Activated naive CD4-positive, alpha-beta T cell treated with anti-CD3 and anti-CD28 coated beads, Interleukin-2, amount 50 U/mL, for 72 hours (primary cell): Measurements from ENCODE around the gene EIF5AL1. TPM values are rescaled to one million over a fixed set of nuclear protein-coding genes. Genes with fewer than 3 reads are reported as not detected.
A peak's percentile ranks its signal among the peaks of the same experiment; 100 is the strongest.
"Not testable (repeated sequence)": the region's sequence is repeated elsewhere in the genome, so short reads cannot be mapped to it uniquely, and the experiment has no call there.

ENCODE experiments used
- ATAC-seq, 2 donors: fragments of 150-1000 bp; cut with Tn5 transposase; 2 replicates each; pipeline ENCODE4 v1.10.0; 2021; ENCODE audit warnings: mild to moderate bottlenecking in 2 of 2, moderate library complexity in 2 of 2
- DNase-seq, 2 donors: peaks; one replicate each; pipeline ENCODE4 v3.0.0; 2021 to 2022; ENCODE audit warnings: low spot score in 2 of 2
- H3K27ac Mint-ChIP-seq, 2 donors: one replicate each; pipeline ENCODE4 v1.8.0; 2022; ENCODE audit warnings: mild to moderate bottlenecking in 2 of 2, mixed read lengths in 2 of 2
- H3K36me3 Mint-ChIP-seq, 2 donors: one replicate each; pipeline ENCODE4 v1.8.0; 2022; ENCODE audit warnings: mixed read lengths in 2 of 2
- H3K9me3 Mint-ChIP-seq, 2 donors: one replicate each; pipeline ENCODE4 v1.8.0; 2022; ENCODE audit warnings: mixed read lengths in 2 of 2
- total RNA-seq, 2 donors: library from RNA; stranded (reverse); gene quantifications; one replicate each; pipeline ENCODE4 v1.2.3, GENCODE V29; 2022

Gene EIF5AL1
- total RNA-seq, 2 donors from 2014 or later = 0.07 to 0.16 TPM

- ATAC-seq (no peak), DNase-seq (no peak)
- Mint-ChIP-seq H3K9me3 (no peaks in the 10 kb centered on the region), H3K27ac (peak overlapping the region in 1 of 2 donors; percentile 34), H3K36me3 (no peaks in the 10 kb centered on the region)
Measured at GRCh38 chr10:79502561-79503309, 9.6 kb upstream of the EIF5AL1 start.

- H3K9me3 Mint-ChIP-seq, H3K27ac Mint-ChIP-seq, ATAC-seq, H3K36me3 Mint-ChIP-seq, DNase-seq: not testable (repeated sequence)
Measured at GRCh38 chr10:79503787-79504186, 8.5 kb upstream of the EIF5AL1 start.

- ATAC-seq, H3K9me3 Mint-ChIP-seq, DNase-seq, H3K36me3 Mint-ChIP-seq, H3K27ac Mint-ChIP-seq: not testable (repeated sequence)
Measured at GRCh38 chr10:79504483-79504882, 7.8 kb upstream of the EIF5AL1 start.

GRCh38 chr10:79505328-79505727 lies 7.0 kb upstream of the EIF5AL1 start:
- H3K36me3 Mint-ChIP-seq, H3K9me3 Mint-ChIP-seq, ATAC-seq, H3K27ac Mint-ChIP-seq, DNase-seq: not testable (repeated sequence)

GRCh38 chr10:79505829-79506228 lies 6.5 kb upstream of the EIF5AL1 start:
- no peaks in the 10 kb centered on the region for H3K36me3 Mint-ChIP-seq
- no peaks in the 10 kb centered on the region for H3K9me3 Mint-ChIP-seq
- no peak overlapping the region for H3K27ac Mint-ChIP-seq
- ATAC-seq (peak in 1 of 2 donors; percentile 68), DNase-seq (no peak)

GRCh38 chr10:79507440-79508167 lies 4.7 kb upstream of the EIF5AL1 start:
- Mint-ChIP-seq H3K9me3 (no peaks in the 10 kb centered on the region), H3K27ac (no peak overlapping the region), H3K36me3 (no peaks in the 10 kb centered on the region)
- ATAC-seq = no peak
- no peak for DNase-seq

GRCh38 chr10:79508245-79508644 lies 4.1 kb upstream of the EIF5AL1 start:
- H3K27ac Mint-ChIP-seq, H3K9me3 Mint-ChIP-seq, DNase-seq, H3K36me3 Mint-ChIP-seq, ATAC-seq: not testable (repeated sequence)

GRCh38 chr10:79509306-79509933 lies 2.9 kb upstream of the EIF5AL1 start:
- not testable (repeated sequence) for DNase-seq, H3K27ac Mint-ChIP-seq, H3K36me3 Mint-ChIP-seq, H3K9me3 Mint-ChIP-seq
- peak; percentile 49 to 73 for ATAC-seq

GRCh38 chr10:79509934-79510508 lies 2.3 kb upstream of the EIF5AL1 start:
- H3K36me3 Mint-ChIP-seq, DNase-seq, H3K9me3 Mint-ChIP-seq, ATAC-seq, H3K27ac Mint-ChIP-seq: not testable (repeated sequence)

GRCh38 chr10:79516532-79517205 lies 4.3 kb downstream of the EIF5AL1 start:
- DNase-seq, ATAC-seq, H3K9me3 Mint-ChIP-seq, H3K27ac Mint-ChIP-seq, H3K36me3 Mint-ChIP-seq: not testable (repeated sequence)

- not testable (repeated sequence) for ATAC-seq, DNase-seq, H3K27ac Mint-ChIP-seq, H3K9me3 Mint-ChIP-seq, H3K36me3 Mint-ChIP-seq
Measured at GRCh38 chr10:79517567-79517966, 5.2 kb downstream of the EIF5AL1 start.

- not testable (repeated sequence) for H3K27ac Mint-ChIP-seq, H3K9me3 Mint-ChIP-seq, H3K36me3 Mint-ChIP-seq, ATAC-seq, DNase-seq
Measured at GRCh38 chr10:79521751-79522150, 9.4 kb downstream of the EIF5AL1 start.

- not testable (repeated sequence) for H3K27ac Mint-ChIP-seq, H3K36me3 Mint-ChIP-seq, DNase-seq, H3K9me3 Mint-ChIP-seq
- peak in 1 of 2 donors; percentile 26 for ATAC-seq
Measured at GRCh38 chr10:79522464-79522863, 10.1 kb downstream of the EIF5AL1 start.

- not testable (repeated sequence) for ATAC-seq, DNase-seq, H3K36me3 Mint-ChIP-seq, H3K9me3 Mint-ChIP-seq
- H3K27ac Mint-ChIP-seq = peak overlapping the region in 1 of 2 donors; percentile 65
Measured at GRCh38 chr10:79523157-79523853, 11.0 kb downstream of the EIF5AL1 start.

- not testable (repeated sequence) for ATAC-seq, DNase-seq, H3K9me3 Mint-ChIP-seq, H3K36me3 Mint-ChIP-seq, H3K27ac Mint-ChIP-seq
Measured at GRCh38 chr10:79525049-79525710, 12.8 kb downstream of the EIF5AL1 start.
